HUES6 (cell line): ENCODE results near the gene EHD1.
A peak's percentile ranks its signal among the peaks of the same experiment; 100 is the strongest.
"Not testable (repeated sequence)": the region's sequence is repeated elsewhere in the genome, so short reads cannot be mapped to it uniquely, and the experiment has no call there.

Experiments
- H3K27ac ChIP-seq: 2 replicates; pipeline ENCODE4 v1.7.0; 2013; ENCODE audit warnings: low read depth, mild to moderate bottlenecking, low read length, inconsistent platforms
- H3K27me3 ChIP-seq: 2 replicates; pipeline ENCODE4 v1.6.1; 2013; ENCODE audit warnings: low read length; ENCODE audit not compliant: control insufficient read depth, insufficient read depth
- H3K36me3 ChIP-seq: 2 replicates; pipeline ENCODE4 v1.6.1; 2013; ENCODE audit warnings: low read length; ENCODE audit not compliant: control insufficient read depth, insufficient read depth
- H3K4me1 ChIP-seq: 2 replicates; pipeline ENCODE4 v1.6.1; 2013; ENCODE audit warnings: low read length; ENCODE audit not compliant: control insufficient read depth, insufficient read depth
- H3K4me3 ChIP-seq: 2 replicates; pipeline ENCODE4 v1.5.1; 2013; ENCODE audit warnings: low read depth, low read length
- H3K9ac ChIP-seq: one replicate; pipeline ENCODE4 v1.6.1; 2013; ENCODE audit warnings: mild to moderate bottlenecking, low read length
- H3K9me3 ChIP-seq: 2 replicates; pipeline ENCODE4 v1.6.1; 2013; ENCODE audit warnings: low read depth, low read length; ENCODE audit not compliant: control insufficient read depth, insufficient read depth

The EHD1 gene

DNA sequence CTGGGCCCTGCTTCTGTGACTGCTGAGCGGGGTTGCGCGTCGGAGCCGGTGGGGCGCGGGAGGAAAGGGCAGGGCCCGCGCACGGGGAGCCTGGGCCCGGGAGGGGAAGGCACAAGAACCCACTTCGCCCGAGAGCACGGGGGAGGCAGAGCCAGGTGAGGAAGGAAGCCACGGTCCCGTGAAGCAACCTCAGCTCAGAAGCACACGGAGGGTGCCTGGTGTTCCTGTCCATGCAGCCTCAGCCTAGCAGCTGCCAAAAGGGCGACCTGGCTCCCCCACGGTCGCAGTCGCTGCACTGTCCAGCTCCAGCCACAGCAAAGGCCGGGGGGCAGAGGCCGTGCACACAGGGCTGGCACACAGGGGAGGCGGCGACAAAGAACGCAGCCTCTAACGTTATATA, 24.7 kb downstream of the EHD1 start:
- no peak overlapping the region for H3K4me3 ChIP-seq
- H3K27me3 ChIP-seq = no peaks in the 10 kb centered on the region
- H3K9me3 ChIP-seq = no peaks in the 10 kb centered on the region
- H3K27ac ChIP-seq = no peak overlapping the region
- H3K4me1 ChIP-seq = peaks cover 39% of the 10 kb centered on the region
- H3K9ac ChIP-seq = no peak overlapping the region
- peaks cover 15% of the 10 kb centered on the region for H3K36me3 ChIP-seq

- H3K4me1 ChIP-seq = peaks cover 46% of the 10 kb centered on the region
- H3K4me3 ChIP-seq = no peak overlapping the region
- no peaks in the 10 kb centered on the region for H3K9me3 ChIP-seq
- no peaks in the 10 kb centered on the region for H3K27me3 ChIP-seq
- no peak overlapping the region for H3K9ac ChIP-seq
- H3K27ac ChIP-seq = no peak overlapping the region
- H3K36me3 ChIP-seq = peaks cover 10% of the 10 kb centered on the region
Measured at GRCh38 chr11:64852804-64853509, 25.5 kb downstream of the EHD1 start.

DNA sequence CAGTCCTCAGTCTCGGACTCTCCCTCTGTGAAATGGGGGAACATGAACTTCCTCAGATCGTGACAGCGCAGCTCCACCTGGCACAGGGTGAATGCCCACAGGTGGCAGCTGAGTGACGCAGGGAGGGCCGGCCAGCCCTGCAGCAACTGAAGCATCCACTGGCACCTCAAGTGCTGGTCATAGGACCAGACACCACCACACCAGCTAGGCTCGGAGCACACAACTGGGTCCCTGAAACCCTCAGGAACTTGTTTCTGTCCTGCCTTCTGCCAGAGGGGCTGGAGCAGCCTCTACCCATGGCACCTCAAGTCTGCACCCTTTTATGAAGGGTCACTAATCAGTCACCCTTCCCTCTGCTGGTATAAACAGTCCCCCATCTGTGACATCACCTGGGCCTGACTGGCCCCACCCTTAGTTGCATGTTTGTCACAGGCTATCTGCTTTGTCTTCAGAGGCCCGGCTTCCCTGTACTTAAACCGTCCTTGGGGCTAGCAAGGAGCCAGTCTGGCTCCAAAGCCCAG, 26.5 kb downstream of the EHD1 start:
- no peak overlapping the region for H3K27ac ChIP-seq

GRCh38 chr11:64850979-64851567, 27.3 kb downstream of the EHD1 start:
- Histone ChIP-seq H3K4me3 (no peak overlapping the region), H3K27me3 (no peaks in the 10 kb centered on the region), H3K27ac (no peak overlapping the region), H3K36me3 (peaks cover 10% of the 10 kb centered on the region), H3K4me1 (peaks cover 38% of the 10 kb centered on the region), H3K9me3 (no peaks in the 10 kb centered on the region), H3K9ac (no peak overlapping the region)

More for the DNA sequence above, 26.5 kb downstream of the EHD1 start:
- Histone ChIP-seq H3K4me1 (peaks cover 46% of the 10 kb centered on the region), H3K9me3 (no peaks in the 10 kb centered on the region), H3K9ac (no peak overlapping the region), H3K4me3 (no peak overlapping the region), H3K36me3 (peaks cover 10% of the 10 kb centered on the region), H3K27me3 (no peaks in the 10 kb centered on the region)

- no peaks in the 10 kb centered on the region for H3K27me3 ChIP-seq
- no peak overlapping the region for H3K27ac ChIP-seq
- no peak overlapping the region for H3K4me3 ChIP-seq
- H3K9ac ChIP-seq = no peak overlapping the region
- H3K4me1 ChIP-seq = peaks cover 30% of the 10 kb centered on the region
- no peaks in the 10 kb centered on the region for H3K9me3 ChIP-seq
- peaks cover 10% of the 10 kb centered on the region for H3K36me3 ChIP-seq
Measured at GRCh38 chr11:64849598-64850356, 28.6 kb downstream of the EHD1 start.

DNA sequence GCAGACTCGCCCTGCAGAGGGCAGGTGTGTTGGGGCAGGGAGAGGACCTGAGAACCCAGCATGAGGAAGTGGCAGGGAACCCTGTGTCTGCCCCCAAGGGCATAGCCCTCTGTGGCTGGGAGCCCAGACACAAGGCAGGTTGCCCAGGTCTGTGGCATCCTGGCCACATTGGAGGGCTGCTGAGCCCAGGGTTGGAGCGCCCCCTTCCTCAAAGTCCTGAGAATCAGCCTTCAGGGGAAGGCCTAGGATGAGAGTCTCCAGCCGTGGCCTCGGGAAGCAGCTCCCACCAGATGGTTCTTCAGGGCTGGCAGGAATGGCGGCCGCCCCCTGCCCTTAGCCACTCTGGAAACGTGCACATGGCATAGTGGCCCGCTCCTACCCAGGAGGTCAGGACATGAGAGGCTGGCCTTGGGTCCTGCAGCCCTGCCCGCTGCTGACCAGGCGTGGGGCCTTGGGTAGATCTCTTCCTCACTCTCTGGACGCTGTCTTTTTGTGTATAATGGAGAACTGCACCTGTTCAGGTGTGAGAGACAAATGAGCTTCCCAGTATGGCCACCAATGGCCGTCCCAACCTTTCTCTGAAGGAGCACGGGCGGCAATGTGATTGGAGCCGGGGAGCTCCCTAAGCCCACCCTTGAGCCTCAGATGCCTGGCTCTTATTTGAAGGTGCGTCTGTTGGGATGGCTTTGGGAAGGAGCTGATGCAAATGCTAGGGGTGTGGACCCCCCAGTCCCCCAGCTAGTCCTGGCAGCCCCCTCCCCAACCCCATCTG, 29.4 kb downstream of the EHD1 start:
- Histone ChIP-seq H3K36me3 (0 out of 2 replicates have a peak, but pooled peaks cover 4% of the 10 kb centered on the region), H3K9me3 (no peaks in the 10 kb centered on the region), H3K9ac (no peak overlapping the region), H3K27ac (no peak overlapping the region), H3K4me1 (peaks cover 26% of the 10 kb centered on the region), H3K4me3 (no peak overlapping the region), H3K27me3 (no peaks in the 10 kb centered on the region)

DNA sequence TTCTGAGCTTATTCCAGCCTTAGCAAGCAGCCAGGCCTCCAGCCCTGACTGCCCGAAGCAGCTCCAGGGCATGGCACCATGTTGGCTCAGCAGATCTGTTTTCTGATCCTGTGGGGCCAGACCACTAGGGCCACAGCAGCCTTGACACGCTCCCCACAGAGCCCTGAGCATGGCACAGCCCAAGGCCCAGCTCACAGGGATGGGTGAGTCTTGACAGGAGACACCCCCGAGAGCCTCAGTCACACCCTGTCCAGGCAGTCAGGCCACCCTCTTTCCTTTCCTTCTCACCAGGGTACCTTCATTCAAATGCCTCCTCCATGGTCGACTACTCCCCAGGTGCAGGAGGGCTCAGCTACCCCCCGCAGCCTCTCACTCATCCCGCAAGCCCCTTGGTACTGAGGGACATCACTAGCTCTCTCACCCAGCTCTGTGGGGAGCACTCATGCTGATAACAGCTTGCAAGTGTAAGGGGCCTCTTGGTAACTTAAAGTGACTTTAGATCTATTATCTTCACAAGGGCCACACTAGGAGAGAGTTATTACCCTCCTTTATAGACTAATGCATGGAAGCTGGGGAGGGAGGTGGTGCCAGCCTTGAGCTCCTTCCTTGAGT, 30.1 kb downstream of the EHD1 start:
- no peaks in the 10 kb centered on the region for H3K27me3 ChIP-seq
- H3K9me3 ChIP-seq = no peaks in the 10 kb centered on the region
- H3K4me1 ChIP-seq = peaks cover 28% of the 10 kb centered on the region
- H3K4me3 ChIP-seq = no peak overlapping the region
- no peak overlapping the region for H3K27ac ChIP-seq
- H3K9ac ChIP-seq = no peak overlapping the region
- no peaks in the 10 kb centered on the region for H3K36me3 ChIP-seq

GRCh38 chr11:64846998-64847666, 31.3 kb downstream of the EHD1 start:
- no peak overlapping the region for H3K9ac ChIP-seq
- no peak overlapping the region for H3K4me3 ChIP-seq
- no peak overlapping the region for H3K27ac ChIP-seq
- peaks cover 40% of the 10 kb centered on the region for H3K4me1 ChIP-seq
- no peaks in the 10 kb centered on the region for H3K9me3 ChIP-seq
- no peaks in the 10 kb centered on the region for H3K36me3 ChIP-seq
- H3K27me3 ChIP-seq = no peaks in the 10 kb centered on the region

GRCh38 chr11:64845776-64846129, 32.7 kb downstream of the EHD1 start:
- H3K27ac ChIP-seq, H3K27me3 ChIP-seq, H3K36me3 ChIP-seq, H3K9ac ChIP-seq, H3K9me3 ChIP-seq, H3K4me3 ChIP-seq: not testable (repeated sequence)
- peaks cover 33% of the 10 kb centered on the region for H3K4me1 ChIP-seq

DNA sequence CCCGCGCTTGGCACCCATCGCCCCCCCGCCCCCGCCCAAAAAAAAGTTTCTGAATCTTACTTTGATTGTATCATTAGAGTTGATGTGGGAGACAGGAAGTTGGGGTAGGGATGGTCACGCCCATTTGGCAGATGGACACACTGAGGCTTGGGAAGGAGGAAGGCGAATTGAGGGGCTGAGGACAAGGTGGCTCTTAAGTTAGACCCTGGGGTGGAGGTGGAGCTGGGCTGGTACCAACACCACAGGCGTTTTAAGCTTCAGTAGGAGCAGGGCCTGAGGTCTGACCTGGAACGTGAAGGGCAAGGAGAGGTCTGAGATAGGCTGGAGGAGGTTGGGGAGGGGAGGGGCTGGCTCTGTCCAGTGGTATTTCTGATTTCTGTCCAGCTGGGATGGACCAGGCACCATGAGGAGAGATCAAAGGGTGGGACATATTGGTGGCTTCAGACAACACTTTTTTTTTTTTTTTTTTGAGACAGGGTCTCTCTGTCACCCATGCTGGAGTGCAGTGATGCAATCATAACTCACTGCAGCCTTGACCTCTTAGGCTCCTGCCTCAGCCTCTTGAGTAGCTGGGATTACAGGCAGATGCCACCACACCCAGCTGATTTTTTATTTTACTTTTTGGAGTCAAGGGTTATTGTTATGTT, 33.2 kb downstream of the EHD1 start:
- Histone ChIP-seq H3K27ac (no peak overlapping the region), H3K27me3 (no peaks in the 10 kb centered on the region), H3K4me1 (peaks cover 33% of the 10 kb centered on the region), H3K36me3 (0 out of 2 replicates have a peak, but pooled peaks cover 3% of the 10 kb centered on the region), H3K4me3 (peak overlapping the region; percentile 84), H3K9me3 (no peaks in the 10 kb centered on the region), H3K9ac (peak overlapping the region; percentile 47)
